SK-N-SH (cell line): ENCODE measurements around the gene CNTNAP2. TPM values are rescaled to one million over a fixed set of nuclear protein-coding genes. Genes with fewer than 3 reads are reported as not detected.

Experiments used
- CTCF ChIA-PET: fragments of 300-600, 350-600 bp; formaldehyde crosslinking; extraction: SDS; loops from one replicate; lab custom pipeline; 2021; lab: Yijun Ruan, JAX
- POLR2A ChIA-PET: fragments of 350-600 bp; sonication (Branson Sonifier 250); formaldehyde crosslinking; extraction: SDS; loops from one replicate; lab custom pipeline; 2020; ENCODE audit warnings: antibody characterized with exemption, inconsistent platforms; lab: Yijun Ruan, JAX
- DNase-seq: peaks from one replicate; pipeline ENCODE4 v3.0.0; 2012
- H2AFZ ChIP-seq: fragments of 200-600 bp; sonication (generic); 2 replicates; pipeline ENCODE4 v1.8.1; 2016; ENCODE audit warnings: antibody characterized with exemption, mild to moderate bottlenecking, low read depth
- H3F3A ChIP-seq: fragments of 200-600 bp; sonication (generic); replicated peaks from 2 replicates; pipeline ENCODE3; 2016; ENCODE audit warnings: antibody characterized with exemption, mild to moderate bottlenecking; ENCODE audit not compliant: insufficient read depth
- H3K27ac ChIP-seq, 2 experiments: fragments of 200-500 bp in 1 of 2; fragments of 200-600 bp in 1 of 2; sonication (Bioruptor generic) in 1 of 2; sonication (generic), shearing (Covaris generic) in 1 of 2; 2 replicates each; pipeline versions ENCODE4 v1.5.1 to v1.6.1; 2014 to 2016; ENCODE audit warnings: low read depth in 2 of 2, inconsistent platforms in 1 of 2, low read length in 1 of 2, mild to moderate bottlenecking in 1 of 2, mixed read lengths in 1 of 2
- H3K27me3 ChIP-seq: fragments of 200-600 bp; sonication (generic), shearing (Covaris generic); 2 replicates; pipeline ENCODE4 v1.6.1; 2016; ENCODE audit warnings: mixed run types; ENCODE audit not compliant: insufficient read depth
- H3K36me3 ChIP-seq, 2 experiments: fragments of 200-500 bp in 1 of 2; fragments of 200-600 bp in 1 of 2; sonication (Bioruptor generic) in 1 of 2; sonication (generic) in 1 of 2; replicated peaks in 1 of 2; 2 replicates each; pipeline versions ENCODE3 to v1.5.1; 2014 to 2016; ENCODE audit warnings: low read length in 1 of 2, mild to moderate bottlenecking in 1 of 2; ENCODE audit not compliant: insufficient read depth in 2 of 2, control insufficient read depth in 1 of 2
- H3K4me1 ChIP-seq, 2 experiments: fragments of 200-500 bp in 1 of 2; fragments of 200-600 bp in 1 of 2; sonication (Bioruptor generic) in 1 of 2; sonication (generic), shearing (Covaris generic) in 1 of 2; 2 replicates each; pipeline versions ENCODE4 v1.5.1 to v1.6.1; 2014 to 2016; ENCODE audit warnings: low read depth in 1 of 2, low read length in 1 of 2, mixed run types in 1 of 2; ENCODE audit not compliant: insufficient read depth in 2 of 2, control insufficient read depth in 1 of 2
- H3K4me2 ChIP-seq: fragments of 200-600 bp; sonication (generic), shearing (Covaris generic); 2 replicates; pipeline ENCODE4 v1.6.1; 2017; ENCODE audit warnings: mixed run types
- H3K4me3 ChIP-seq, 2 experiments: fragments of 200-500 bp in 1 of 2; fragments of 200-600 bp in 1 of 2; sonication (Bioruptor generic) in 1 of 2; sonication (generic), shearing (Covaris generic) in 1 of 2; 2 replicates each; pipeline versions ENCODE4 v1.5.1 to v1.8.1; 2014 to 2016; ENCODE audit warnings: low read depth in 2 of 2, inconsistent platforms in 1 of 2, low read length in 1 of 2, mild to moderate bottlenecking in 1 of 2, mixed read lengths in 1 of 2, moderate library complexity in 1 of 2
- H3K79me2 ChIP-seq: fragments of 200-600 bp; sonication (generic); 2 replicates; pipeline ENCODE4 v1.8.1; 2017; ENCODE audit warnings: mild to moderate bottlenecking; ENCODE audit not compliant: insufficient read depth
- H3K9ac ChIP-seq: fragments of 200-600 bp; sonication (generic); 2 replicates; pipeline ENCODE4 v1.6.1; 2017; ENCODE audit warnings: mixed run types
- H3K9me2 ChIP-seq: fragments of 200-600 bp; sonication (generic); 2 replicates; pipeline ENCODE4 v1.6.1; 2017; ENCODE audit warnings: mixed run types
- H3K9me3 ChIP-seq: fragments of 200-600 bp; sonication (generic); 2 replicates; pipeline ENCODE4 v1.6.1; 2017; ENCODE audit warnings: mixed run types, mild to moderate bottlenecking, moderate library complexity
- H4K20me1 ChIP-seq: fragments of 200-600 bp; sonication (generic); 2 replicates; pipeline ENCODE4 v1.6.1; 2017; ENCODE audit warnings: mild to moderate bottlenecking, mixed run types; ENCODE audit not compliant: insufficient read depth
- ELF1 ChIP-seq: IDR thresholded peaks from 2 replicates; pipeline ENCODE4 v1.4.0; 2012
- EP300 ChIP-seq, 2 experiments: IDR thresholded peaks; 2 replicates each; pipeline versions ENCODE4 v1.4.0 to v1.6.1; 2012; ENCODE audit warnings: borderline replicate concordance in 1 of 2, low read depth in 1 of 2, low read length in 1 of 2
- FOSL2 ChIP-seq: IDR thresholded peaks from 2 replicates; pipeline ENCODE4 v1.4.0; 2012; ENCODE audit warnings: low read depth, mild to moderate bottlenecking, moderate library complexity, borderline replicate concordance
- FOXJ3 ChIP-seq: sonication (generic); formaldehyde crosslinking; IDR thresholded peaks from 2 replicates; pipeline ENCODE4 v1.5.1; 2020; ENCODE audit warnings: mild to moderate bottlenecking, missing genetic modification reagents
- FOXM1 ChIP-seq: IDR thresholded peaks from 2 replicates; pipeline ENCODE4 v1.4.0; 2012; ENCODE audit warnings: low read depth, mild to moderate bottlenecking
- JUND ChIP-seq: IDR thresholded peaks from 2 replicates; pipeline ENCODE4 v1.4.0; 2012
- MAX ChIP-seq: IDR thresholded peaks from 2 replicates; pipeline ENCODE4 v1.4.0; 2012; ENCODE audit warnings: low read depth
- MEF2A ChIP-seq: IDR thresholded peaks from 2 replicates; pipeline ENCODE4 v1.4.0; 2012; ENCODE audit warnings: low read depth, borderline replicate concordance
- MXI1 ChIP-seq: IDR thresholded peaks from 2 replicates; pipeline ENCODE4 v1.6.1; 2012; ENCODE audit warnings: mild to moderate bottlenecking, low read depth, low read length, improper control_type of control experiment
- NRF1 ChIP-seq: IDR thresholded peaks from 2 replicates; pipeline ENCODE4 v1.6.1; 2012; ENCODE audit warnings: low read depth, mild to moderate bottlenecking, low read length
- RAD21 ChIP-seq: IDR thresholded peaks from 2 replicates; pipeline ENCODE4 v1.6.1; 2012; ENCODE audit warnings: mild to moderate bottlenecking, low read length
- RFX5 ChIP-seq: IDR thresholded peaks from 2 replicates; pipeline ENCODE4 v1.6.1; 2012; ENCODE audit warnings: mild to moderate bottlenecking, improper control_type of control experiment, low read length
- SIN3A ChIP-seq: IDR thresholded peaks from 2 replicates; pipeline ENCODE4 v1.6.1; 2012; ENCODE audit warnings: low read depth, mild to moderate bottlenecking, low read length, moderate library complexity, borderline replicate concordance
- TAF1 ChIP-seq: IDR thresholded peaks from 2 replicates; pipeline ENCODE4 v1.6.1; 2012; ENCODE audit warnings: low read depth, mild to moderate bottlenecking, low read length, moderate library complexity, borderline replicate concordance
- TCF12 ChIP-seq: IDR thresholded peaks from 2 replicates; pipeline ENCODE4 v1.4.0; 2012
- USF2 ChIP-seq: fragments of 150-350 bp; IDR thresholded peaks from 2 replicates; pipeline ENCODE4 v1.6.1; 2017; ENCODE audit warnings: antibody characterized with exemption, low read length, low read depth, borderline replicate concordance
- YY1 ChIP-seq: IDR thresholded peaks from 2 replicates; pipeline ENCODE4 v1.4.0; 2012; ENCODE audit warnings: low read depth, mild to moderate bottlenecking
- WGBS: methylation state at CpG from one replicate; pipeline ENCODE4 v1.1.6; 2017; ENCODE audit warnings: low lambda C conversion rate; 5-methylcytosine and 5-hydroxymethylcytosine counted together
- polyA plus RNA-seq, 3 experiments: library from polyadenylated mRNA; depleted of rRNA; stranded (reverse); fragments of >200 nt; gene quantifications; 2 replicates each; pipeline ENCODE4 v1.2.3, GENCODE V29; 2012
- TF ChIP-seq, protein P1 (sequence below): IDR thresholded peaks from 2 replicates; pipeline ENCODE4 v1.6.1; 2012; ENCODE audit warnings: mild to moderate bottlenecking, low read depth, low read length, moderate library complexity
- TF ChIP-seq, protein P2 (sequence below): fragments of 200-600 bp; sonication (generic); IDR thresholded peaks from 2 replicates; pipeline ENCODE4 v1.6.1; 2017; ENCODE audit warnings: antibody characterized with exemption, mild to moderate bottlenecking, moderate library complexity
- TF ChIP-seq, protein P3 (sequence below): IDR thresholded peaks from 2 replicates; pipeline ENCODE4 v1.4.0; 2012; ENCODE audit warnings: low read depth, borderline replicate concordance

Gene CNTNAP2
- polyA plus RNA-seq, 1 of the 3 experiments (the other 2 are of a cell fraction): 3.4 TPM

DNA sequence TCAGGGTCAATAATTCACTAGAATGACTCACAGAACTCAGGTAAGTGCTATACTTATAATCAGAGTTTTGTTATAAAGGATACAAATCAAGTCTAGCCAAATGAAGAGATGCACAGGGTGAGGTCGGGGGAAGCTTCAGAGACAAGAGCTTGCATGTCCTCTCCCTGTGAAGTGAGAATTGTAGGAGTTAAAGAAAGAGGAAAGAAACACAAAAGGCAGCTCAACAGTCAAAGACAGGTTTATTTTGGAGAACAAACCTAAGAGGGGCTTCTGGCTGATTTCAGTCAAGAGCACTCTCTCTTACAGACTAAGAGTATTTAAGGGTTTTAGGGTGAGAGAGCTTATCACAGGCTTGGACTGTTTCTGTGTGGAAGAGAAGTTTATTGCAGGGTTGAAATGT is 1873.5 kb downstream of the CNTNAP2 start:
- Histone ChIP-seq H3K4me1 (no peaks in the 10 kb centered on the region), H3K36me3 (no peaks in the 10 kb centered on the region), H3K27me3 (no peaks in the 10 kb centered on the region), H3F3A (no peaks in the 10 kb centered on the region), H3K79me2 (no peaks in the 10 kb centered on the region), H4K20me1 (no peaks in the 10 kb centered on the region), H3K9me2 (no peaks in the 10 kb centered on the region), H2AFZ (no peak overlapping the region), H3K9me3 (no peaks in the 10 kb centered on the region), H3K4me3 (no peak overlapping the region), H3K4me2 (no peak overlapping the region), H3K9ac (no peak overlapping the region), H3K27ac (no peak overlapping the region)
- ChIA-PET CTCF (interaction anchor here (0.9 kb wide), 1 partner anchor 112 kb away, joined by 3 read pairs; no protein-coding TSS in a partner anchor), POLR2A (no interaction called here)
- WGBS: 3% methylated on average over 1 of the region's 1 CpG
- no peak for TF ChIP-seq SIN3A
- no peak for TF ChIP-seq RAD21
- no peak for TF ChIP-seq EP300 (IDR thresholded peaks at IDR 0.05; ENCODE audit: borderline replicate concordance in 1 of 2, low read depth in 1 of 2, low read length in 1 of 2)
- no peak for TF ChIP-seq MEF2A
- no peak for TF ChIP-seq YY1
- TF ChIP-seq ELF1: no peak
- no peak for TF ChIP-seq TCF12
- no peak for TF ChIP-seq USF2
- TF ChIP-seq, protein P1, sequence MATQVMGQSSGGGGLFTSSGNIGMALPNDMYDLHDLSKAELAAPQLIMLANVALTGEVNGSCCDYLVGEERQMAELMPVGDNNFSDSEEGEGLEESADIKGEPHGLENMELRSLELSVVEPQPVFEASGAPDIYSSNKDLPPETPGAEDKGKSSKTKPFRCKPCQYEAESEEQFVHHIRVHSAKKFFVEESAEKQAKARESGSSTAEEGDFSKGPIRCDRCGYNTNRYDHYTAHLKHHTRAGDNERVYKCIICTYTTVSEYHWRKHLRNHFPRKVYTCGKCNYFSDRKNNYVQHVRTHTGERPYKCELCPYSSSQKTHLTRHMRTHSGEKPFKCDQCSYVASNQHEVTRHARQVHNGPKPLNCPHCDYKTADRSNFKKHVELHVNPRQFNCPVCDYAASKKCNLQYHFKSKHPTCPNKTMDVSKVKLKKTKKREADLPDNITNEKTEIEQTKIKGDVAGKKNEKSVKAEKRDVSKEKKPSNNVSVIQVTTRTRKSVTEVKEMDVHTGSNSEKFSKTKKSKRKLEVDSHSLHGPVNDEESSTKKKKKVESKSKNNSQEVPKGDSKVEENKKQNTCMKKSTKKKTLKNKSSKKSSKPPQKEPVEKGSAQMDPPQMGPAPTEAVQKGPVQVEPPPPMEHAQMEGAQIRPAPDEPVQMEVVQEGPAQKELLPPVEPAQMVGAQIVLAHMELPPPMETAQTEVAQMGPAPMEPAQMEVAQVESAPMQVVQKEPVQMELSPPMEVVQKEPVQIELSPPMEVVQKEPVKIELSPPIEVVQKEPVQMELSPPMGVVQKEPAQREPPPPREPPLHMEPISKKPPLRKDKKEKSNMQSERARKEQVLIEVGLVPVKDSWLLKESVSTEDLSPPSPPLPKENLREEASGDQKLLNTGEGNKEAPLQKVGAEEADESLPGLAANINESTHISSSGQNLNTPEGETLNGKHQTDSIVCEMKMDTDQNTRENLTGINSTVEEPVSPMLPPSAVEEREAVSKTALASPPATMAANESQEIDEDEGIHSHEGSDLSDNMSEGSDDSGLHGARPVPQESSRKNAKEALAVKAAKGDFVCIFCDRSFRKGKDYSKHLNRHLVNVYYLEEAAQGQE: no peak
- TF ChIP-seq, protein P2, sequence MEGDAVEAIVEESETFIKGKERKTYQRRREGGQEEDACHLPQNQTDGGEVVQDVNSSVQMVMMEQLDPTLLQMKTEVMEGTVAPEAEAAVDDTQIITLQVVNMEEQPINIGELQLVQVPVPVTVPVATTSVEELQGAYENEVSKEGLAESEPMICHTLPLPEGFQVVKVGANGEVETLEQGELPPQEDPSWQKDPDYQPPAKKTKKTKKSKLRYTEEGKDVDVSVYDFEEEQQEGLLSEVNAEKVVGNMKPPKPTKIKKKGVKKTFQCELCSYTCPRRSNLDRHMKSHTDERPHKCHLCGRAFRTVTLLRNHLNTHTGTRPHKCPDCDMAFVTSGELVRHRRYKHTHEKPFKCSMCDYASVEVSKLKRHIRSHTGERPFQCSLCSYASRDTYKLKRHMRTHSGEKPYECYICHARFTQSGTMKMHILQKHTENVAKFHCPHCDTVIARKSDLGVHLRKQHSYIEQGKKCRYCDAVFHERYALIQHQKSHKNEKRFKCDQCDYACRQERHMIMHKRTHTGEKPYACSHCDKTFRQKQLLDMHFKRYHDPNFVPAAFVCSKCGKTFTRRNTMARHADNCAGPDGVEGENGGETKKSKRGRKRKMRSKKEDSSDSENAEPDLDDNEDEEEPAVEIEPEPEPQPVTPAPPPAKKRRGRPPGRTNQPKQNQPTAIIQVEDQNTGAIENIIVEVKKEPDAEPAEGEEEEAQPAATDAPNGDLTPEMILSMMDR: no peak
- TF ChIP-seq RFX5: no peak
- no peak for TF ChIP-seq TAF1
- no peak for TF ChIP-seq MXI1
- TF ChIP-seq MAX: no peak
- no peak for TF ChIP-seq FOXM1
- TF ChIP-seq FOXJ3 (CRISPR knock-in tag): no peak
- no peak for TF ChIP-seq NRF1
- TF ChIP-seq, protein P3, sequence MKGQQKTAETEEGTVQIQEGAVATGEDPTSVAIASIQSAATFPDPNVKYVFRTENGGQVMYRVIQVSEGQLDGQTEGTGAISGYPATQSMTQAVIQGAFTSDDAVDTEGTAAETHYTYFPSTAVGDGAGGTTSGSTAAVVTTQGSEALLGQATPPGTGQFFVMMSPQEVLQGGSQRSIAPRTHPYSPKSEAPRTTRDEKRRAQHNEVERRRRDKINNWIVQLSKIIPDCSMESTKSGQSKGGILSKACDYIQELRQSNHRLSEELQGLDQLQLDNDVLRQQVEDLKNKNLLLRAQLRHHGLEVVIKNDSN: no peak
- TF ChIP-seq JUND: no peak
- no peak for TF ChIP-seq FOSL2
- DNase-seq: no peak
